ENCODE results near the gene COA5.

GRCh38 chr2:98564541-98565132, 43.7 kb downstream of the COA5 start:
- TF ChIP-seq EP300 (IDR thresholded peaks at IDR 0.05) (no peak), POLR2A (IDR thresholded peaks at IDR 0.05) (no peak)
- TF ChIP-seq, protein P1, sequence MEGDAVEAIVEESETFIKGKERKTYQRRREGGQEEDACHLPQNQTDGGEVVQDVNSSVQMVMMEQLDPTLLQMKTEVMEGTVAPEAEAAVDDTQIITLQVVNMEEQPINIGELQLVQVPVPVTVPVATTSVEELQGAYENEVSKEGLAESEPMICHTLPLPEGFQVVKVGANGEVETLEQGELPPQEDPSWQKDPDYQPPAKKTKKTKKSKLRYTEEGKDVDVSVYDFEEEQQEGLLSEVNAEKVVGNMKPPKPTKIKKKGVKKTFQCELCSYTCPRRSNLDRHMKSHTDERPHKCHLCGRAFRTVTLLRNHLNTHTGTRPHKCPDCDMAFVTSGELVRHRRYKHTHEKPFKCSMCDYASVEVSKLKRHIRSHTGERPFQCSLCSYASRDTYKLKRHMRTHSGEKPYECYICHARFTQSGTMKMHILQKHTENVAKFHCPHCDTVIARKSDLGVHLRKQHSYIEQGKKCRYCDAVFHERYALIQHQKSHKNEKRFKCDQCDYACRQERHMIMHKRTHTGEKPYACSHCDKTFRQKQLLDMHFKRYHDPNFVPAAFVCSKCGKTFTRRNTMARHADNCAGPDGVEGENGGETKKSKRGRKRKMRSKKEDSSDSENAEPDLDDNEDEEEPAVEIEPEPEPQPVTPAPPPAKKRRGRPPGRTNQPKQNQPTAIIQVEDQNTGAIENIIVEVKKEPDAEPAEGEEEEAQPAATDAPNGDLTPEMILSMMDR (IDR thresholded peaks at IDR 0.05) = no peak
